ENCODE measurements around the gene PRDM9. TPM values are rescaled to one million over a fixed set of nuclear protein-coding genes. Genes with fewer than 3 reads are reported as not detected.

PRDM9 gene
- total RNA-seq, 1 experiment from 2014 or later = not detected

DNA sequence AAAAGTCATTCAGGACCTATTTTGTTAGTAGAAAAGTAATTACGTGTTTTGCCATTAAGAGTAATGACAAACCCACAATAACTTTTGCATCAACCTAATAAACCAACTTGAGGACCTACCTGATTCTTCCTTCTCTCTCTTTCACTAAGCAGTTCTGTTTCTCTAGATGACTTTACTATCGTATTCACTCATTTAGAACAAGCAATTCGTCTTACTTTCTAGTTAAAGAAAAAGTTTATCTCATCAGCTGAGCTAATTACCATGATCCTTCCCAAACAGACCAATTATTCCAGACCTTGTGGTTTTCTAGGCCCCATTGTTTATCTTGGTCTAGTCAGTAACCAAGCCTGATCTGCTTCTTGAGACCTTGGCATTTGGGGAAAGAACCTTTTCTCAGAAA, 49.6 kb upstream of the PRDM9 start:
- H3K56ac ChIP-seq (ENCODE audit: insufficient read length, low read depth, low read length) = no peak overlapping the region
- no peak overlapping the region for H2AK5ac ChIP-seq (ENCODE audit: insufficient read length, low read length)
- no peaks in the 10 kb centered on the region for H3K27me3 Mint-ChIP-seq (ENCODE audit: low read depth)
- no peak overlapping the region for H3T11ph ChIP-seq (ENCODE audit: low read length)
- no peak overlapping the region for H3K4me3 Mint-ChIP-seq
- no peak overlapping the region for H3K27ac ChIP-seq (ENCODE audit: insufficient read length, low read depth, low read length)
- H2BK5ac ChIP-seq (ENCODE audit: insufficient read length, low read length) = no peak overlapping the region
- no CpG with 5 or more reads among the region's 3 CpGs for WGBS (ENCODE audit: extremely low coverage, insufficient read length, low lambda C conversion rate)
- no peak overlapping the region for H2BK120ac ChIP-seq (ENCODE audit: low read depth, low read length, poor library complexity, severe bottlenecking)
- H3K23me2 ChIP-seq (ENCODE audit: insufficient read length, low read depth, low read length, poor library complexity, severe bottlenecking) = no peaks in the 10 kb centered on the region
- no peak overlapping the region for H2BK12ac ChIP-seq (ENCODE audit: insufficient read length, low read depth, low read length)
- H4K5ac ChIP-seq (ENCODE audit: insufficient read length, low read depth, low read length) = no peak overlapping the region
- no peak overlapping the region for H3K4ac ChIP-seq (ENCODE audit: low read depth, low read length)
- no peaks in the 10 kb centered on the region for H3K4me1 ChIP-seq (ENCODE audit: insufficient read depth, low read length)
- no peak overlapping the region for H2BK15ac ChIP-seq (ENCODE audit: low read depth, low read length)
- no peak overlapping the region for H3K18ac ChIP-seq (ENCODE audit: insufficient read length, low read depth, low read length)
- H3K27ac Mint-ChIP-seq = no peak overlapping the region
- H3K9ac ChIP-seq (ENCODE audit: extremely low read depth, insufficient read length, low read length) = no peak overlapping the region
- peaks cover 0 to 5% of the 10 kb centered on the region in 2 experiments; a peak in 2 of 5 replicates for H3K9me3 Mint-ChIP-seq
- no peaks in the 10 kb centered on the region for H4K20me1 ChIP-seq (ENCODE audit: control insufficient read depth, insufficient read depth, insufficient read length)
- no peaks in the 10 kb centered on the region for H3K27me3 ChIP-seq (ENCODE audit: insufficient read depth, low read length)
- no peaks in the 10 kb centered on the region for H3K9me3 ChIP-seq (ENCODE audit: control insufficient read depth, low read depth, low read length)
- no peak overlapping the region for H2AFZ ChIP-seq (ENCODE audit: low read length)
- no peaks in the 10 kb centered on the region; a peak in 1 of 7 replicates for H3K36me3 Mint-ChIP-seq (ENCODE audit: insufficient read depth in 1 of 3, low read depth in 3 of 3)
- no peak overlapping the region for H3K14ac ChIP-seq (ENCODE audit: insufficient read depth, low read length)
- H4K91ac ChIP-seq (ENCODE audit: insufficient read length, low read depth, low read length) = no peak overlapping the region
- no peaks in the 10 kb centered on the region for H3K79me2 ChIP-seq (ENCODE audit: insufficient read depth, low read length)
- no peak overlapping the region for H3K4me2 ChIP-seq (ENCODE audit: insufficient read depth, insufficient read length, low read length)
- H3K4me1 Mint-ChIP-seq = no peaks in the 10 kb centered on the region
- no peak overlapping the region for H3K23ac ChIP-seq (ENCODE audit: insufficient read length, low read depth, low read length)
- no peak overlapping the region for H4K8ac ChIP-seq (replicated peaks; ENCODE audit: insufficient read length, low read depth, low read length)
- H2BK20ac ChIP-seq (ENCODE audit: low read depth, low read length, poor library complexity, severe bottlenecking) = no peak overlapping the region
- no peaks in the 10 kb centered on the region for H3K79me1 ChIP-seq (ENCODE audit: insufficient read depth, low read depth, low read length, poor library complexity, severe bottlenecking)
- DNase-seq = no peak
- TF ChIP-seq, protein P1, sequence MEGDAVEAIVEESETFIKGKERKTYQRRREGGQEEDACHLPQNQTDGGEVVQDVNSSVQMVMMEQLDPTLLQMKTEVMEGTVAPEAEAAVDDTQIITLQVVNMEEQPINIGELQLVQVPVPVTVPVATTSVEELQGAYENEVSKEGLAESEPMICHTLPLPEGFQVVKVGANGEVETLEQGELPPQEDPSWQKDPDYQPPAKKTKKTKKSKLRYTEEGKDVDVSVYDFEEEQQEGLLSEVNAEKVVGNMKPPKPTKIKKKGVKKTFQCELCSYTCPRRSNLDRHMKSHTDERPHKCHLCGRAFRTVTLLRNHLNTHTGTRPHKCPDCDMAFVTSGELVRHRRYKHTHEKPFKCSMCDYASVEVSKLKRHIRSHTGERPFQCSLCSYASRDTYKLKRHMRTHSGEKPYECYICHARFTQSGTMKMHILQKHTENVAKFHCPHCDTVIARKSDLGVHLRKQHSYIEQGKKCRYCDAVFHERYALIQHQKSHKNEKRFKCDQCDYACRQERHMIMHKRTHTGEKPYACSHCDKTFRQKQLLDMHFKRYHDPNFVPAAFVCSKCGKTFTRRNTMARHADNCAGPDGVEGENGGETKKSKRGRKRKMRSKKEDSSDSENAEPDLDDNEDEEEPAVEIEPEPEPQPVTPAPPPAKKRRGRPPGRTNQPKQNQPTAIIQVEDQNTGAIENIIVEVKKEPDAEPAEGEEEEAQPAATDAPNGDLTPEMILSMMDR (conservative IDR thresholded peaks at IDR 0.05) = no peak

Data from H9 (cell line).